Mononuclear cell (primary cell): Measurements from ENCODE around the gene DCAF11. TPM values are rescaled to one million over a fixed set of nuclear protein-coding genes. Genes with fewer than 3 reads are reported as not detected.

ENCODE experiments used
- H3K27me3 ChIP-seq: 2 replicates; pipeline ENCODE4 v1.6.0; 2011; ENCODE audit warnings: low read length, control low read depth; ENCODE audit not compliant: insufficient read depth
- H3K4me1 ChIP-seq: 2 replicates; pipeline ENCODE4 v1.5.1; 2011; ENCODE audit warnings: mild to moderate bottlenecking, low read length, control low read depth; ENCODE audit not compliant: insufficient read depth
- H3K4me3 ChIP-seq: 2 replicates; pipeline ENCODE4 v1.5.1; 2011; ENCODE audit warnings: mild to moderate bottlenecking, low read length, moderate library complexity
- H3K9me3 ChIP-seq: 2 replicates; pipeline ENCODE4 v1.5.1; 2011; ENCODE audit warnings: low read depth, mild to moderate bottlenecking, control low read depth, low read length
- total RNA-seq: library from RNA; depleted of rRNA; stranded (reverse); fragments of >200 nt; gene quantifications from one replicate; pipeline ENCODE4 v1.2.3, GENCODE V29; 2012

DCAF11 gene
- total RNA-seq, 1 donor: 59.1 TPM

DNA sequence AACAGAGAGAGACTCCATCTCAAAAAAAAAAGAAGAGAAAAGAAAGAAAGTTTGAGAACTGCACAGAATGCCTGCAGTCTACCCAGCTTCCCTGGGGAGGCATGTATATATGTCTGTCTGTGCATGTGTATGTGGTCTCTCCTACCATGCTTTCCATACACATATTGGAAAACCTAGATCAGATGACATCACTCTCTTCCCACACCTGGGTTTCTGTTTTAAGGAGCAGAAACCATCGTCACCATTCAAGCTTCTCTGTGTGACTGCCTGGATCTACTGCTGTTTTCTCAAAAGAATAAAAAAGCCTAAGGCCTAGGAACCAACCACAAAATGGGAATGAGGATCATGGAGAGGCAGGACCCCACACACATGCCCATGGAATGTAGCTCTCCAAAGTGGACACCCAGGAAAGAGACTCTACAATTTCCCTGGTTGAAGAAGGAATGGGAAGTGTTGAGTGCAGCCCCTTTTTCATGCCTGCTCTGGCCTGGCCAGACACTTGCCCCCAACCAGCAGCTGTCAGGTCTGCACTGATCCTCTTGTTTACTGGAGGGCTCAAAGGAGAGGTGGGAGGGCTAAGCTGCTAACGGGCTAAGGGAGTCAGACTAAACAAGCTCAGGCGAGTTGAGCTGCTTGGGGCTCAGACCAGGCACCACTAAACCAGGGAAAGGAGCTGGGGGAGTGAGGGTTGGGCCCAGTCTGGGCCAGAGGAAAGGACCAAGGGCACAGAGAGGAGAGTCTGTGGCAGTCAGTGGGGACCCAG lies 28.2 kb upstream of the DCAF11 start:
- Histone ChIP-seq H3K4me3 (no peak overlapping the region), H3K4me1 (peaks cover 15% of the 10 kb centered on the region), H3K9me3 (no peaks in the 10 kb centered on the region), H3K27me3 (peaks cover 3% of the 10 kb centered on the region)

DNA sequence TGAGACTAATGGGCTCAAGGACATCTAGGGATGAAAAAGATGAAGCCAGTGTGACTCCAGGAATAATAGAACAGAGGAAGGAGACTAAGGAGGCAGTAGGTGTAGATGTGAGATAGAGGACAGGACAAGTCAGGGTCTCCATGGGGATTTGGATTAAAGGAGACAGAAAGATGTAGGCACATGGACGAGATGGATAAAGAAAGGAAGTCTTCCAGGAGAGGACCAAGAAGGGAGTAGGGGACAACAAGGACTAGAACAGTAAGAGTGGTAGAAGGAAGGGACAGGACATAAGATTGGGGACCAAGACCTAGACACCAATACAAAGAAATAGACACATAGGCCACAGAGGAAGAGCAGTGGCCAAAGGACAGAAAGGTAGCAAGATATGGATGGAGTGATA lies 27.6 kb upstream of the DCAF11 start:
- no peak overlapping the region for H3K4me3 ChIP-seq
- no peaks in the 10 kb centered on the region for H3K9me3 ChIP-seq
- H3K4me1 ChIP-seq: peaks cover 10% of the 10 kb centered on the region
- no peaks in the 10 kb centered on the region for H3K27me3 ChIP-seq

DNA sequence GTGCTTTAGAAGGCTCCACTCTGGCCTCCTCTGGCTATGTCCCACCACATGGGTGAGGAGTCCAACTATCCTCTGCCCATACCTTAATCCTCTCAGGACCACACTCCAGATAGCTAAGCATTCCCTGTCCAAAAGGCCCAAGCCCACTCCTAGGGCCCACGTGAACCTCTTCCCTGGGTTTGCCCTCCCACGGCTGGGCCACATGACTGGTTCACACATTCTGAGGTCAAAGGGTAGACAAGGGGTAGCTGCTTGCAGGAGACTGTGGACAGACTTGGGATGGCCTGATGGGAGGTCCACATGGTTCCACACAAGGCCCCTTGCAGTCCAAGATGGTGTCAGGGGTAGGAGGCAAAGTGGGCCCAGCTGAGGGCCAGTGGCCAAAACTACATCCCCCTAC lies 26.5 kb upstream of the DCAF11 start:
- Histone ChIP-seq H3K4me1 (peaks cover 21% of the 10 kb centered on the region), H3K9me3 (no peaks in the 10 kb centered on the region), H3K27me3 (no peaks in the 10 kb centered on the region), H3K4me3 (no peak overlapping the region)

DNA sequence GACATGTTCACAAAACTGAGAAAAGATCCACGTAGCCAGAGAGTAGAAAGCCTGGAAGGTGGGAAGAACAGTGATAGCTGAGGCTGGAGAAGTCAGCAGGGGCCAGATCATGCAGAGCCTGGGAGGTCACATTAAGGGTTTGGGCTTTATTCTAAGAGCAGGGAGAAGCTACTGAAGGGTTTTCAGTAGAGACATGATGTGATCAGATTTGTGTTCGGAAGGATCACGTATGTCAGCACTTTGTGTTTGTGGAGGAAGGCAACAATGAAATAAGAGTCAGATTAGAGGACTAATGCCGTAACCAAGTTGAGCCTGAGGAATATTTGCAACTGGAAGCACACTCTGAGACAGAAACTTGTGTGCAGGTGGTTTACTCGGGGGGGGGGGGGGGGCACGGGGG lies 24.7 kb upstream of the DCAF11 start:
- Histone ChIP-seq H3K4me1 (peaks cover 34% of the 10 kb centered on the region), H3K9me3 (no peaks in the 10 kb centered on the region), H3K27me3 (no peaks in the 10 kb centered on the region), H3K4me3 (no peak overlapping the region)

DNA sequence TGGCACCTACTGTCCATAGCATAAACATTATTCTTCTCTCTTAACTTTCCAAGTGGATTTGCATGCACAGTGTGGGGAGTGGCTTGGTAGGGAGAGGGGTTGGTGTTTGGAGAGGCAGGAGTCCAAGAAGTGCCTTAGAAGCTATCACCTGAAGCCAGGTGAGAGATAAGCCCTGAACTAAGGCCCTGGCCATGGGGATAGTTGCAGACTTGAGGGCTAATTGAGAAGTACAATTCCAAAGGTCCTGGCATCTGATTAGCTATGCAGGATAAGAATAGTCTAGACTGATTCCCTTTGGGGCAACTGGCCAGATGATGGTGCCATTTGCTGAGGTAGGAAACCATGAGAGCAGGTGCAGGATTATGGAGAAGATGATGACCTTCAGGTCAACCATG lies 22.5 kb upstream of the DCAF11 start:
- Histone ChIP-seq H3K4me1 (peaks cover 46% of the 10 kb centered on the region), H3K9me3 (no peaks in the 10 kb centered on the region), H3K4me3 (no peak overlapping the region), H3K27me3 (no peaks in the 10 kb centered on the region)

DNA sequence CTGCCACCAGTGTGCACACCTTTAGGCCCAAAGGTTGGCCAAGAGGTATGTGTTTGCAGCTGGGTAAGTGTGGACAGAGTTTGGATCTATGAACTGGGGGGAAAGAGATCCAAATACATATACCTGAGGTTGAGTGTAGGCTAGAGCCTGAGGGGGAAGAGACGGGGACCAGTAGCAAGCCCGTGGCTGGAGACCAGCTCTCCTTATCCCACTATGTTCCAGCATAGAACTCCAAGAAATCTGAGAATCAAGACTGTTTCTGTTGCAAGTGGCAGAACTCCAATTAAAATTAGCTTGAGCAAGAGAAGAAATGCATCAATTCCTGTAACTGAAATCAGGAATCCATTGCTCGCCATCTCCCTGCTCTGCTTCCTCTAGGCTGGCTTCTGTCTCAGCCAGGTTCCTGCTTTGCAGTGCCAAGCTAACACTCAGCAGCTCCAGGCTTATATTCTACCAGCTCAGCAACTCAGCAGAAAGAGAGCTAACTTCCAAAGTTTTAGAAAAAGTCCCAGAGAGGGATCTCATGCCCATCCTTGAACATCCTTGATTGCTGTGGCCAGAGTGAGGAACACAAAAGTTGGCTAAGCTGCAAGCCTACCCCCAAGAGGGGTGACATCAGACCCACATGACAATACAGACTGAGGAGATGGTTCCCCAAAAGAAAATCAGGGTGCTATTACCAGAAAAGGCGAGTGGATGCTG lies 21.9 kb upstream of the DCAF11 start:
- H3K27me3 ChIP-seq: no peaks in the 10 kb centered on the region
- H3K9me3 ChIP-seq: no peaks in the 10 kb centered on the region
- H3K4me1 ChIP-seq: peaks cover 46% of the 10 kb centered on the region
- H3K4me3 ChIP-seq: no peak overlapping the region

DNA sequence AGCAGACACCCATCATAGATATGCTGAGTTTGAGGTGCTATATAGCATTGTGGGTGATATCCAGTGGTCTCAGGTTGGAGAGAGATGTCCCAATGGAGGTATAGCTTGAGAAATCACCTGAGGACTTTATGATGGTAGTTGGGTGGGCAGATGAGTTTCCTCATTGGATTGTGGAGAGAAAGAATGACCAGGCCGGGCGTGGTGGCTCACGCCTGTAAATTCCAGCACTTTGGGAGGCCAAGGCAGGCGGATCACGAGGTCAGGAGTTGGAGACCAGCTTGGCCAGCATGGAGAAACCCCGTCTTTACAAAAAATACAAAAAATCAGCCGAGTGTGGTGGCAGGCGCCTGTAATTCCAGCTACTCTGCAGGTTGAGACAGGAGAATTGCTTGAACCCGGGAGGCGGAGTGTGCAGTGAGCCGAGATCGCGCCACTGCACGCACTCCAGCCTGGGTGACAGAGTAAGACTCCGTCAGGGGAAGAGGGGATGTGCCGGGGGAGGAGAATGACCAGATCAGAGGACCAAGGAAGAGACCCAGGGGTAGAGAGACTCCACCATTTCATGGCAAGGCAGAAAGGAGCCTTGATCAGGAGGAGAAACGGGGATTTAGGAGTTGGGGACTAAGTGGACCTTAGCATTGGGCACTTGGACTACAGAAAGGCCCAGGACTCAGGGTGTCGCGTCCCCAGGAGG lies 21.2 kb upstream of the DCAF11 start:
- Histone ChIP-seq H3K27me3 (no peaks in the 10 kb centered on the region), H3K4me1 (peaks cover 46% of the 10 kb centered on the region), H3K9me3 (no peaks in the 10 kb centered on the region), H3K4me3 (peak overlapping the region; percentile 83)

DNA sequence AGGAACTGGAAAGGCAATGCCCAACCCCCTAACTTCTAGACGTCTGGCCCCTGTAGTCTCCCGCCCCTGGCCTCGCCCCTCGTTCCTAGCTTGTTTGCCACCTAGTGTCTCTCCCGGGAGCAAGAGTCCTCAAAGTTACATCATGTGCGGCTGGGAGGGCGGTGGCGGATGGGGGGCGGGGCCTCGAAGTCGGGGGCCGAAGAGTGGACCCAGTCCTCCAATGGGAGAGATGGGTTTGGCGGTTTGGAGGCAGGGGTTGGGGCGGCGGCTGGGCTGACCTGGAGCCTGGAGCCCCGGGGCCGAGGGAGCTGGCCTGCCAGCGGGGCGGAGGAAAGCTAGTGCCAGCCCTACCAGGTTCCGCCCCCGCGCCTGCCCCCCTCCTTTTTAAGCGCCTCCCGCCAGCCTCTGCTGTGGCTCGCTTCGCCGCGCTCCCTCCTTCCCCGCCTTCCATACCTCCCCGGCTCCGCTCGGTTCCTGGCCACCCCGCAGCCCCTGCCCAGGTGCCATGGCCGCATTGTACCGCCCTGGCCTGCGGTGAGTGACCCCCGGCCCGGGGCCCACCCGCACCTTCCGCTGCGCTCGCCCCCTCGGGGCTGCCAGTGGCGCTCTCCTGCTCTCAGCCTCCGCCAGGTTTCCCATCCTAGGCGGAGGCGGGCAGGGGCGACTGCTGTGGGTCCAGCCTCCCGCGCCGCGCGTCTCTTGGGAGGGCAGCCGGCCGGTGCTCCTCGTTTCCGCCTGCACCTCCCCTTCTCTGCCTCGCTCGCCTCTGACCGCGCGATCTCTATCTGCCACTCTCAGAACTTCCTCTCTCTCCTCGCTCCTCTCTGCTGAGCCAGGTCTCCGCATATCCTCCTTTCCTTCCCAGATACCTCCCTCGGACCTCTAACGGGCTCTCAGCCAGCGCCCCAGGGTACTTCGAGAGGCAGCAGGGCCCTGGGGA lies 20.4 kb upstream of the DCAF11 start, which contains the start of gene PCK2:
TSS of gene PCK2 (plus strand) at position 411 of the 940 bp plus-strand sequence. CDS start at position 506, 95 bp downstream.
- peak within 1 kb of the TSS; percentile 83 for H3K4me3 ChIP-seq
- H3K27me3 ChIP-seq: no peaks in the 10 kb centered on the region
- H3K9me3 ChIP-seq: no peaks in the 10 kb centered on the region
- H3K4me1 ChIP-seq: peaks cover 52% of the 10 kb centered on the region

DNA sequence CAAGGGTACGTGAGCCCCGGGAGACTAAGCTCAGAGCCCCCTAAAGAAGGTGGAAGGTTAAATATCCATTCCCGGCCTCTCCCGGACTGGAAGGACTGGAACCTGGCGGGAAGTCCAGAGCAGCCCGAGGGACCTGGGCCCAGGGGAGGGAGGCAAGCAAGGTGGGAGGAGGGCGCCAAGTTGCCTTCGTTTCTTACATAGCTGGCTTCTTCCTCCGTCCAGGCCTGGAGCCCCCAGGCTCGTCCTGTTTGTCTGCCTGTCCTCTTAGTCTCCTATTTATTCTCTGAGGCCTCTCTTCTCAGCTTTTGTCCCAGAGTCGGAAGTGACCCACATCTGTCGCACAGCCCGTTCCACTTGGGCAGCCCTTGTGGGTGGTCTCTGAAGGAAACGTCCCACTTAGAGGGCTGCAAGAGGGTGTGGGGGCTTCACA lies 19.7 kb upstream of the DCAF11 start:
- Histone ChIP-seq H3K4me1 (peaks cover 58% of the 10 kb centered on the region), H3K27me3 (no peaks in the 10 kb centered on the region), H3K9me3 (no peaks in the 10 kb centered on the region), H3K4me3 (peak overlapping the region; percentile 83)

DNA sequence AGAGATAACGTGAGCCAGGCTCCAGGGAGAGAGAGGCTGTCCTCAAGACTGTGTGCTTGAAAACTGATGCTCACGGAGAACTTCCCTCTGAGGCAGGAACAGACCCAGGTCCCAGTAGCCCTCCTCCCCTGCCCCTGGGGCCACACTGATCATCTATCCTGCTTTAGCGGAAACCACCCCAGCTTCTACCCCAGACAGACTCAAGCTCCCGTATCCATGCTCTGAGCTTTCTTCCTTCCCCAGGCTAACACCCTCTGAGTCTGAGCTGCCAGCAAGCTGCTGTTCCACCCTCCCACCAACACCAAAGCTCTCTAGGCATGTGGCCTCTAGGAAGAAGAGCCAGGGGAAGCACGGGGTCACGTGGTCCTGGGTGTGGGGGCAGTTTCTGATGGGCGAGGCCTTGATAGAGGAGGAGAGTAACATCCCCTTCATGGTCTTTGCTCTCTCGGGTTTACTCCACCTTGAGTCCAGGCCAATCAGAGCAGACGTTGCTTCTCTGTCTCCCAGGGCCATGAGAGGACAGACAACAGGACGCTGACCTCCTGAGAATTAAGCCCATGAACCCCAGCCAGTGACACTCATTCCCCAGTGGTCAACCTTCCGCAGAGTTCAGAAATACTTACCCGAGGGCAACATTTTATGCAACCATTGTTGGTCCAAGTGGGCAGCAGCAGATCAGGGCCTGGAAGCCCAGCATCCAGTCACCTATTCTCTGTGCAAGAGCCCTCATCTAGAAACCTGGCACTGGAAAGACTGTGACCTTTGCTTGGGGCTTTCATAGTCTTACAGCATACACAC lies 19.1 kb upstream of the DCAF11 start:
- Histone ChIP-seq H3K4me1 (peaks cover 59% of the 10 kb centered on the region), H3K27me3 (no peaks in the 10 kb centered on the region), H3K4me3 (peak overlapping the region; percentile 83), H3K9me3 (no peaks in the 10 kb centered on the region)

DNA sequence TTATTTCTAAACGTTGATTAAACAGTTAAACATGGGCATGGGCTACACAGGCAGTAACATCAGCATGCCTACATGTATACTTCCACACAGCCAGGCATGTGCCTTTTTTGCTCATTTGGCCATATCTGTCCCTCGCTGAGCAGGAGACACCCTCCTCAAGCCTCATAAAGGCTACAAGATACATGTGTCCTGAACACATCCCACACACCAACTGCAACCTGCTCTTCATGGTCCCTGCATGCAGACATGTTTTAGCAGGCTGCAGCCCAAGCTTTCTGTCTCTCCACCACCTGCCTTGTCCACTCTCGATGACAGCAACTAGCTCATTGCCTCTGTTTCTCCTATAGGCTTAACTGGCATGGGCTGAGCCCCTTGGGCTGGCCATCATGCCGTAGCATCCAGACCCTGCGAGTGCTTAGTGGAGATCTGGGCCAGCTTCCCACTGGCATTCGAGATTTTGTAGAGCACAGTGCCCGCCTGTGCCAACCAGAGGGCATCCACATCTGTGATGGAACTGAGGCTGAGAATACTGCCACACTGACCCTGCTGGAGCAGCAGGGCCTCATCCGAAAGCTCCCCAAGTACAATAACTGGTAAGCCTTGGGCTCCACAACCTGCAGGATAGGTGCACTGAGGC lies 17.9 kb upstream of the DCAF11 start:
- Histone ChIP-seq H3K9me3 (no peaks in the 10 kb centered on the region), H3K4me3 (no peak overlapping the region), H3K27me3 (no peaks in the 10 kb centered on the region), H3K4me1 (peaks cover 53% of the 10 kb centered on the region)

DNA sequence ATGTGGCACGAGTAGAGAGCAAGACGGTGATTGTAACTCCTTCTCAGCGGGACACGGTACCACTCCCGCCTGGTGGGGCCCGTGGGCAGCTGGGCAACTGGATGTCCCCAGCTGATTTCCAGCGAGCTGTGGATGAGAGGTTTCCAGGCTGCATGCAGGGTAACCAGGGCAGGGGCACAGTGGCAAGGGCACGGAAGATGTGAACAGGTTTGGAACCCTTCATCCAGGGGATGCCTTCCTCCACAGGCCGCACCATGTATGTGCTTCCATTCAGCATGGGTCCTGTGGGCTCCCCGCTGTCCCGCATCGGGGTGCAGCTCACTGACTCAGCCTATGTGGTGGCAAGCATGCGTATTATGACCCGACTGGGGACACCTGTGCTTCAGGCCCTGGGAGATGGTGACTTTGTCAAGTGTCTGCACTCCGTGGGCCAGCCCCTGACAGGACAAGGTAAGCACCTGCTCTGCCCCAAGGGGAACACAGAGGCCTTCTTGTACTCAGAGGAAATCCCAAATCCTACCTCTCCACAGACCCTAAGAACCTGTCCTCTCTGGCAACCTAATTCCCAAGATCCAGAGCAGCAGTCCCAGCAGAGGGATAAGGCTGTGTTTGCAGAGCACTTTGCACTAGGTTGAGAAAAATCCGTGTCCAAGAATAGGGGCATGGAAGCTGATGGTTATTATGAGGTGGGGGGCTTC lies 16.2 kb upstream of the DCAF11 start:
- Histone ChIP-seq H3K4me1 (peaks cover 38% of the 10 kb centered on the region), H3K27me3 (no peaks in the 10 kb centered on the region), H3K4me3 (no peak overlapping the region), H3K9me3 (no peaks in the 10 kb centered on the region)
